Measurements from ENCODE around the gene TOR4A.

The TOR4A gene

DNA sequence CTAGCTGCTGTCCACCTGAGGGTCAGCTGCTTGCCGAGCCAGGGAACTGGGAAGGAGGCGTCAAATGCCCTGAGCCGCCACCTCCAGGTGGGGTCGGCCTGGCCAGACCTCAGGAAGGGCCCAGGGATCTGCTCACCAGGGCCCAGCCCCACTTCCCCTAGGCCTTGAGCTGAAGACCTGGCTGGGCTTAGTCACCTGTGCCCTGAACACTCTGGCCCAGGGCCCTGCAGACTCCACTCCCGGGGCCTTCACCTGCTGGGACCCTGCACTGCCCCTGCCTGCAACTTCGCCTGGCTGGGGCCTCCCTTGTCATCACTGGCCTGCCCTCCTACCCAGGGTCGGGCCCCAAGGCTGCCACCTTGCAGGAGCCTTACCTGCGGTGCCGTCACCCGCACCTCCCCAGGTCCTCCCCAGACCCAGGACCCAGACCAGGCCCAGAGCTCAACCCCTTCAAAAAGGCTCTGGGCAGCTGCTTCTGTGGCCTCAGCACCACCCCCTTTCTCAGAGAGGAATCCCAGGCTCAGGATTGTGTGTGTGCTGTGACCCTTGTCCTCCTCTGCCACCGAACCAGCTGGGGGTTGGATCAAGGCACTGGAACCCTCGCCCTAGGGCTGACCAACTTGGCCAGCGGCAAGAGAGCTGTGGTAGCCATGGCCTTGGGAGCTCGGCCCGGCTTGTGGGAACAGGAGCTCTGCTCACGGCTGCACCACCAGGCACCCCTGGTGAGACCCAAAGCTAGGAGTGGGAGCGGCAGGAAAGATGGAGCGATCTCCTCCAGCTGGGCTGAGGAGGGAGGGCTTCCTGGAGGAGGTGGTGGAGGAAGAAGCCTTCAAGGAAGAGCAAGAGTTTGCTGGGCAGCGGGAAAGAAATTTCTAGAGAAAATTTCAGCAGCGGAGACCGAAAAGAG is 23.6 kb upstream of the TOR4A start:
- DNase-seq, result no peak

DNA sequence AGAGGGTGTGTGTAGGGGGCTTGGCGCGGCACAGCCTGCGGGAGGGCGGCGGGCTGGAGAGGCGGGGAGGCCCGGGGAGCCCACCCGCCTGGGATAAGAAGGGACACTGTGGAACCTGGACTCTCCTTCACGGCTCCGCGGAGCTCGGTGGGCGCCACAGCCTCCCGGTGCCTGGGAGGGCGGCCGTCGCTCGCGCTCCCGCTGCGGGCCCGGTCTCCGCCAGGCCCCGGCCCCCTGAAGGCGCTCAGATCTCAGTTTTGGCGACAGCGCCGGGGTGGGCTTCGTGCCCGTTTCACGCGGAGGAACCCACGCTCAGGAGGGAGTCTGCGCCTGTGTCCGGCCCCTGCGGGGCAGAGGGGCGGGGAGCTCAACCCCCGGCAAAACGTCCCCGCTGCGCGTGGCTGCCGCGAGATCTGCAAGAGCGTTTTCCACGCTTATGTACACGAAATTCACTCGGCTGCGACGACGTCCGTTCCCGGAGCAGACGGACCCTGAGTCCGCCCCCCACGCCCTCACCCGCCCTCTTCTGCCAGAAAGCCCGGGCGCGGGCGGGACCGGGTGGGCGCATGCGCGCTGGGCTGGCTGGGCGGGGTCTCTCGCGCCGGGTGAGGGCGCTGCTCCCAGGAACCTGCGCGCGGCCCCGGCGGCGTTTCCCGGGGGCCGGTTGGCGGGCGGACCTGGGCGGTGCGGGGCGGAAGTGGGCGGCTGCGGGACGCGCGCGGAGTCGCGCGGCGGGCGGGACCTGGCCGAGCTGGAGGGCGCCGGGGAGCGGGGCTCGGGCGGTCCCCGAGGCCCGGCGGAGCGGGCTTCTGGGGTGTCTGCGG is 22.7 kb upstream of the TOR4A start, which contains the start of gene NELFB:
Gene NELFB, plus strand, starts transcription at position 704 of the 824 bp plus-strand sequence.
- DNase-seq, result peak; percentile 85

DNA sequence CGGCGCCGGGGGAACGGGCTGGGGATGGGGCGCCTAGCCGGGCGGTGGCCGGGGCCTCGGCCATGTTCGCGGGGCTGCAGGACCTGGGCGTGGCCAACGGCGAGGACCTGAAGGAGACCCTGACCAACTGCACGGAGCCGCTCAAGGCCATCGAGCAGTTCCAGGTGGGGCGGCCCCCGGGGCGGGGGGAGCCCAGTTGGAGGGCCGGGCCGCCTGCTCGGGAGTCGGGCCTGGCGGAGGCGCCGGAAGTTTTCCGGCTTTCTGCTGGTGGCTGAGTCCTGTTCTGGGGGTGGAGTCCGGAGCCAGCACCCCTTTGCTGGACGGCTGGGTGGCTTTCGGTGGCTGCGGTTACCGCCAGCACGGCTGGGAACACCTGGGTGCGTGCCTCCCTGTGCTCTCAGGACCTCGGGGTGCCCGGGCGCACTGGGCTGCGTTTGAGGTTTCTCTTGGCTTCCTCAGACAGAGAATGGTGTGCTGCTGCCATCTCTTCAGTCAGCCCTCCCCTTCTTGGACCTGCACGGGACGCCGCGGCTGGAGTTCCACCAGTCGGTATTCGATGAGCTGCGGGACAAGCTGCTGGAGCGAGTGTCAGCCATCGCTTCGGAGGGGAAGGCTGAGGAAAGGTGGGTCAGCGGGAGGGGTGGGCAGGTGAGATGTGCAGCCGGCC is 21.9 kb upstream of the TOR4A start:
- no peak for DNase-seq

DNA sequence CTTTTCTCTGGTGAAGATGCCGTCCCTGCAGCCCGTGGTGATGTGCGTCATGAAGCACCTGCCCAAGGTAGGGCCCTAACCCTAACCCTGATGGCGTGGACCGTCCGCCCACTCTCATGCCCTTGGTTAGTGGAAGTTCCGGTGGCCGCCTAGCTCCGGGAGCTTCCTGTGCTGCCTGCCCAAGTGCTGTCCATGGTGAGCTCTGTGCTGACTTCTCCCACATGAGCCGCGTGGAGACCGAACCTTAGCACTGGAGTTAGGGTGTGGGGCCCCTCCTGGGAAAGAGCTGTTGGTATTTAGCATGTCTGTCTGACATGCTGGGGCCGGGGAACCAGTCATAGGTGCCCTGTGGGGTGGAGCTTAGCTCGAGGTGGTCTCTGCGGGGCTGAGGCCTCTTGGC is 21.2 kb upstream of the TOR4A start:
- DNase-seq, result no peak

DNA sequence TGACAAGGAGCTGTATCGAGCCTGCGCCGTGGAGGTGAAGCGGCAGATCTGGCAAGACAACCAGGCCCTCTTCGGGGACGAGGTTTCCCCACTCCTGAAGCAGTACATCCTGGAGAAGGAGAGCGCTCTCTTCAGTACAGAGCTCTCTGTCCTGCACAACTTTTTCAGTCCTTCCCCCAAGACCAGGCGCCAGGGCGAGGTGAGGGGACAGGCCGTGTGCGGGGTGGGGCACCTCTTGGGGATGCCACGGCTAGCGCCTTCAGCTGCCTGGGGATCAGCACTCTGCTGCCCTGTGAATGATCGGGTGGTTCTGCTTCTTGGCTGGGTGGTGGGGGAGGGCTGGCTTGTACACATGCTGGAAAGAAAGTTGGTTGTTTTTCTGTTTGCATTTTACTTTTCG is 20.7 kb upstream of the TOR4A start:
- DNase-seq, result no peak

DNA sequence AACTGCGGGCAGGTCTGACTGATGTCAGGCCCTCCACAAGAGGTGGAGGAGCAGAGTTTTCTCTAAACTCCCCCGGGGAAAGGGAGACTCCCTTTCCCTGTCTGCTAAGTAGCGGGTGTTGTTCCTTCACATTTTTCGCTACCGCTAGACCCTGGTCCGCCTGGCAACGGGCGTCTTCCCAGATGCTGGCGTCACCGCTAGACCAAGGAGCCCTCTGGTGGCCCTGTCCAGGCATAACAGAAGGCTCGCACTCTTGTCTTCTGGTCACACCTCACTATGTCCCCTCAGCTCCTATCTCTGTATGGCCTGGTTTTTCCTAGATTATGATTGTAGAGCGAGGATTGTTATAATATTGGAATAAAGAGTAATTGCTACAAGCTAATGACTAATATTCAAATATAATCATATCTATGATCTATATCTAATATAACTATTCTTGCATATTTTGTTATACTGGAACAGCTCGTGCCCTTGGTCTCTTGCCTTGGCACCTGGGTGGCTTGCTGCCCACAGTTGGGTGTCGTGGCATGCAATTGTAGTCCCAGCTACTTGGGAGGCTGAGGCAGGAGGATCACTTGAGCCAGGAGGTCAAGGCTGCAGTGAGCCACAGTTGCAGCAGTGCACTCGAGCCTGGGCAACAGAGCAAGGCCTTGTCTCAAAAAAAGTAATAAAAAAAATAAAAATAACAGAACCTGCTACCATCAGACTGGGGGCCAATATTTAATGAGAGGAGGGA is 15.2 kb upstream of the TOR4A start:
- peak; percentile 37 for DNase-seq

DNA sequence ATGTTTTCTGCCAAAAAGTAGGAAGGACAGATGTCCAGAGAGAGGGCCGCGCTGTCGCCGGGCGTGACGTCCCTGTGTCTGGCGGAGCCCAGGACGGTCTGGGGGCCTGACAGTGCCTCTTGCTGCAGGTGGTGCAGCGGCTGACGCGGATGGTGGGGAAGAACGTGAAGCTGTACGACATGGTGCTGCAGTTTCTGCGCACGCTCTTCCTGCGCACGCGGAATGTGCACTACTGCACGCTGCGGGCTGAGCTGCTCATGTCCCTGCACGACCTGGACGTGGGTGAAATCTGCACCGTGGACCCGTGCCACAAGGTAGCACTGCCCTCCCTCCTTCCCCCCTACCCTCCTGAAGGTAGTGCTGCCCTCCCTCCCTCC is 14.6 kb upstream of the TOR4A start:
- DNase-seq, result no peak

DNA sequence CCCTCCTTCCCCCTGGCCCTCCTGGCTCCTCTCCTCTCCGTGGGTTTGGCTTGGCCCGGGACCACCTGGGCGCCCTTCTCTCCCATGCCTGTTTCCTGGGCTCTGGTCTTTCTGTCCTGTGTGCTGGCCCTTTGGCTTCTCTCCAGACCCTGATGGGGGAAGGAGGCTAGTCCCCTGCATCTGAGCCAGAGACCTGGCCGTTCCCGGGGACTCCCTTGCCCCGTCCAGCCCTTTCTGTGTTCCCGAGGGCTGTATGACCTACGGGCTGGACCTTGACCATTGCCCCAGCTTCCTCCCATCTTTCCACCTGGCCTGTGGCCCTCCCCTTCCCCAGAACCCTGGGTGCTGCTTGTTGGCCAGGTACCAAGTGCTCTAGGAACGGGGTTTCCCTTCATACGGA is 14.0 kb upstream of the TOR4A start:
- DNase-seq, result no peak

DNA sequence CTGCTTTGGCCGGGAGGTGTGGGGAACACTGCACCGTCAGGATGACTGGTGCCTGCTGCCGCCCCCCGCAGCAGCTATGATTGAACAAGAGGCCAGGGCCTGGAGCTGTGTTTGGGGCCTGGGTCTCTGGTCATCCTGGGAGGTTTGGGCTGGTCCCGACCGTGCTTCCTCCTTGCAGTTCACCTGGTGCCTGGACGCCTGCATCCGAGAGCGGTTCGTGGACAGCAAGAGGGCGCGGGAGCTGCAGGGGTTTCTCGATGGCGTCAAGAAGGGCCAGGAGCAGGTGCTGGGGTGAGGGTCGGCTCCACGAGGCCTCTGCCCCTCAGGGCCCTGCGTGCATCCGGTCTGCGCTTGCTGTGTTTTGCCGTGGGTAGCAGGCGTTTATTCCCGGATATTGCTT is 13.5 kb upstream of the TOR4A start:
- DNase-seq, result no peak

DNA sequence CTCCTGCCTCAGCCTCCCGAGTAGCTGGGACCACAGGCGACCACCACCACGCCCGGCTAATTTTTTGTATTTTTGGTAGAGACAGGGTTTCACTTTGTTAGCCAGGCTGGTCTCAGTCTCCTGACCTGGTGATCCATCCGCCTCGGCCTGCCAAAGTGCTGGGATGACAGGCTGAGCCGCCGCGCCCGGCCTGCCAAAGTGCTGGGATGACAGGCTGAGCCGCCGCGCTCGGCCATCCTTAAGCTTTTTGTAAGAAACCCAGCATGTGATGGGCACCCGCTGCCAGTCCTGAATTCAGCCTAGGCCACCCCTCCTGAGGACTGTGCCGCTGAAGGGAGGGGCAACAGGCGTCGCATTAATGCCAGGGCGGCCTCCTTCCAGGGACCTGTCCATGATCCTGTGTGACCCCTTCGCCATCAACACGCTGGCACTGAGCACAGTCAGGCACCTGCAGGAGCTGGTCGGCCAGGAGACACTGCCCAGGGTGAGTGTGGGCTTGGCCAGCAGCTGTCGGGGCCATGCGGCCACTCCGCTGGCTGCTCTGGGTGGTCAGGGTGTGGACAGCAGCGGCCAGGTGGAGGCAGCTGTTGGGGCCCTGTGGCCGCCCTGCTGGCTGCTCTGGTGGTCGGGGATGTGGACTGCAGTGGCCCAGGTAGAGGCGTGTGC is 11.9 kb upstream of the TOR4A start:
- no peak for DNase-seq

DNA sequence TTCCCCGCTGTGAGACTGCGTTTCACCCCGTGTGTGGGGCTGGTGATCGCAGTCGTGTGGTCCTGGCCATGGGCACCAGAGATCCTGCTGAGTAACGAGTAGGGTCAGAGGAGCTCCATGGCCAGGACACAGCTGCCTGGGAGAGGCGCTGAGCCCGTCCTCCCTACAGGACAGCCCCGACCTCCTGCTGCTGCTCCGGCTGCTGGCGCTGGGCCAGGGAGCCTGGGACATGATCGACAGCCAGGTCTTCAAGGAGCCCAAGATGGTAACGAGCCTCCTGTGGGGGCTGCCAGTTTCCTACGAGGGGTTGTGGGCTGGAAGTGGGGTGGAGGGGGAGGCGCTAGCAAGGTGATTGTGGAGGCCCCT is 11.4 kb upstream of the TOR4A start:
- DNase-seq, result no peak

DNA sequence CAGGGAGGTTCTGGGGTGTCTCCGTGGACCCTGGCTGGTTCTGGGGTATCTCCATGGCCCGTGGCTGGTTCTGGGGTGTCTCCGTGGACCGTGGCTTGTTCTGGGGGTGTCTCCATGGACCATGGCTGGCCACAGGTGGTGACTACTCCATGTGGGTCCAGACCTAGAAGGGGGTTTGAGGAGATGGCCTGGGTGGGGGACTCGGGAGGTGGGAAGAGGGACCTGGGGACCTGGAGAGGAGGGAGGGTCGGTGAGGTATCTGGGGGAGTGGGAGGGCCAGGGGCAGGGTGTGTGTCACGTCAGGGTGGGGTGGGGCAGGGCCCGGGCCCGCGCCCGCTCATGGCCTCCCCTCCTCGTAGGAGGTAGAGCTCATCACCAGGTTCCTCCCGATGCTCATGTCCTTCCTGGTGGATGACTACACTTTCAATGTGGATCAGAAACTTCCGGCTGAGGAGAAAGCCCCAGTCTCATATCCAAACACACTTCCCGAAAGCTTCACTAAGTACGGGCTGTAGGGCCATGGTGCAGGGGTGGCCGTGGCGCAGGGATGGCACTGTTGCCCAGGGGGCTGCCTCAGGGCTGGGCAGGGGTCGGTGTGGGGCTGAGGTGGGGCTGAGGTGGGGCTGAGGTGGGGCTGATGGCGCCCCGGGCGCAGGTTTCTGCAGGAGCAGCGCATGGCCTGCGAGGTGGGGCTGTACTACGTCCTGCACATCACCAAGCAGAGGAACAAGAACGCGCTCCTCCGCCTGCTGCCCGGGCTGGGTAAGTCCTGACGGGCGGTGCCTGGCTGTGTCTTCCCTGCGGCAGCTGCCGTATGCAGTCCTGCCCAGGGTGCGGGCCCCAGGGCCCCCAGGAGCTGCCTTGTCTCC is 10.7 kb upstream of the TOR4A start:
- no peak for DNase-seq

DNA sequence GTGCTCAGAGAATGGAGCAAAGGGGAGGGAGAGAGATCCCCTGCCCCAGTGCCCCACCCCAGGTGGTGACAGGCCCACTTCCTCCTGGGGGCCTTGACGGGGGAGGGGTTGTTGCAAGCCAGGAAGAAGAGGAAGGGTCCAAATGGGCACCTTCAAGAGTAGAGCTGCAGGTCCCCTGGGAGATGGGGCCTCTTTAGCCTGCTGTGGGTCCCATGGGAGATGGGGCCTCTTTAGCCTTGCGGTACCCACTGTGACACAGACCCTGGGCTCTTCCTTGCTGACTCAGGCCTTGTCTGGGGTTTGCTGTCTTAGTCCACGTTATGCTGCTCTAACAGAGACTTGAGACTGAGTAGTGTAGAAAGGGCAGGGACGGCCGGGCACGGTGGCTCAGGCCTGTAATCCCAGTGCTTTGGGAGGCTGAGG is 9.6 kb upstream of the TOR4A start:
- DNase-seq, result no peak

DNA sequence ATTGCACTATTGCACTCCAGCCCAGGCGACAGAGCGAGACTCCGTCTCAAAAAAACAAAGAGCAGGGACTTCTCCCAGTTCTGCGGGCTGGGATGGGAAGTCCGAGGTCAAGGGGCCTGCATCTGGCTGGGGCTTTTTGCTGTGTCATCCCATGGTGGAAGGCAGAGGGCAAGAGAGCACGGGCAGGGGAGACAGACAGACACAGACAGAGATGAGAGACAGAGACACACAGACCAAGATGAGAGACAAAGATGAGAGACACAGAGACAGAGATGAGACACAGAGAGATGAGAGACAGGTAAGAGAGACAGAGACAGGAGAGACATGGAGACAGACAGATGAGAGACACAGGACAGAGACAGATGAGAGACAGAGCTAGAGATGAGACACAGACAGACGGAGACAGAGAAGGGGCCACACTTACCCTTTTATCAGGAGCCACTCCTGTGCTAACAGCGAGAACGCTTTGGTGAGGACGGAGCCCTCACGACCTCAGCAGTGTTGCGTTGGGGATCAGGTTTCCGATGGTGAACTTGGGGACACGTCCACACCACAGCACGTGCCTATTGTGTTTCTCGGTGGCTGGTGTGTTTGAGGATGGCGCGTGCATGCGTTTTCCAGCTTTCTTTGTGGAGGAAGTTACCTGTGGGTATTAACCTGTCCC is 8.9 kb upstream of the TOR4A start:
- no peak for DNase-seq

DNA sequence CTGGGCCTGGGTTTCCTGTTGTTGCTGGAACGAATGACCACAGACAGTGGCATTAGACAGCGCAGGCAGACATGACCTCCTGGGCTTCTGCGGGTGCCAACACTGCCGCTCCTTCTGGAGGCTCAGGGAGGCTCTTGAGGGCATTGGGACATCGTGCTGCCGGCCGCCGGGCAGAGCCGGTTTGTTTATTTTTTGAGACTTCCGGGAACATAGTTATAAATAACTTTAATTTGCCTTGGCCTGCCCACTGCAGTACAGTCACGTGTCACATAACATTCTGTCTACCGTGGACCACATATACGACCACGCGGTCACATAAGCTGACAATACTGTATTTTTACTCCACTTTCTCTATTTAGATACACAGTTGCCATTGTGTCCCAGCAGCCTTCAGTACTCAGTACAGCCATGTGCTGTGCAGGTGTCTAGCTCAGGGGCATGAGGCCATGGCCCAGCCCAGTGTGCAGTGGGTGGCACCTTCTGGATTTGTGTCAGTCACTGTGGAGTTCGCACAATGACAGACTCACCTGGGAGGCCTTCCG is 8.2 kb upstream of the TOR4A start:
- DNase-seq, result no peak

DNA sequence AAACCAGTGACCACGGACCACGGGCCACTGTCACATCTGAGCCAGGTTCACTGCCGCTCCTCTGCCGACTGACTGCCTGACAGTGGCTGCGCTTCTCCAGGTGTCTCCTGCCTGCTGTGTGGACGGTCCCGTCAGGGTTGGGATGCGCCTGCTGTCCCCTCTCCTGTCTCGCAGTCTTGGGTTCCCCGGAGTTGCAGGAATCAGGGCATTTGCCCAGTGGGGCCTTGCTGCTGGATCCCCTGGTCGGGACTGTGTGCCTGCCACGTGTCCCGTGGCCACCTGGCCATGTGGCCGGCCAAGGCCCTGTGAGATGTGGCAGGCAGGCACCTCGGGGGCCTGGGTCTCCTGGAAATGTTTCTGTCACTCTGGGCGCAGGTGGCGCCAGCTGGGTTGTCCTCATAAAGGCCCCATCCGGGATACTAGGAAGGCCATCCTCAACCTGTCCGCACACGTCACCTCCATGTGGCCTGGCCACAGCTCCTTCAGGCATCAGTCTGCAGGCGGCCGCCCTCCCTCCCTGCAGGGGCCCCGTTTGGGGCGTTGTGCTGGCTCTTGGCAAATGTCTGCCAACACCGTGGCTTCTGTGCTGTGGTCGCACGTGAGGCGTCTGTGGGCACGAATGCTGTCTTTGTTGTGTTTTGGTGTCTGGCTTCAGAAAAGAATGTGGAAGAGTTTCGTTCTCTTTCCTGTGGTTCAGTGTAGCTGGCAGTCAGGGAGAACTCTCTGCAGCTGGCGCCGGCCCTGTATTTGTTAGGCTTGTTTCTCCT is 6.4 kb upstream of the TOR4A start:
- no peak for DNase-seq

DNA sequence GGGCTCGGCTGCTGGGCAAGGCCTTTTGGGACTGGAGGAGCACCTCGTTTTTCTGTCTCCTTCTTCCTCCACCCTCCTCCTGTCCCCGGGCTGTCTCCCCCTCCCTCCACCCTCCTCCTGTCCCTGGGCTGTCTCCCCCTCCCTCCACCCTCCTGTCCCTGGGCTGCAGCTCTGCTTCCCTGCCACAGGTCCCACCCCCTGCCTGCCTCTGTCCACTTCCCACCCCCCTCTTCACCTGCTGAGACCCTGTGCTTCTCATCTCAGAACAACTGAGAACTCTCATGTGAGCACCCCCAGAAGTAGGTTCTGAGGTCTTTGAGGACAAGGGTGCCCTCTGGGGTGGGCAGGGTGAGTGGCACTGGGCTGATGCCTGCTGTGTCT is 5.8 kb upstream of the TOR4A start:
- DNase-seq, result no peak

DNA sequence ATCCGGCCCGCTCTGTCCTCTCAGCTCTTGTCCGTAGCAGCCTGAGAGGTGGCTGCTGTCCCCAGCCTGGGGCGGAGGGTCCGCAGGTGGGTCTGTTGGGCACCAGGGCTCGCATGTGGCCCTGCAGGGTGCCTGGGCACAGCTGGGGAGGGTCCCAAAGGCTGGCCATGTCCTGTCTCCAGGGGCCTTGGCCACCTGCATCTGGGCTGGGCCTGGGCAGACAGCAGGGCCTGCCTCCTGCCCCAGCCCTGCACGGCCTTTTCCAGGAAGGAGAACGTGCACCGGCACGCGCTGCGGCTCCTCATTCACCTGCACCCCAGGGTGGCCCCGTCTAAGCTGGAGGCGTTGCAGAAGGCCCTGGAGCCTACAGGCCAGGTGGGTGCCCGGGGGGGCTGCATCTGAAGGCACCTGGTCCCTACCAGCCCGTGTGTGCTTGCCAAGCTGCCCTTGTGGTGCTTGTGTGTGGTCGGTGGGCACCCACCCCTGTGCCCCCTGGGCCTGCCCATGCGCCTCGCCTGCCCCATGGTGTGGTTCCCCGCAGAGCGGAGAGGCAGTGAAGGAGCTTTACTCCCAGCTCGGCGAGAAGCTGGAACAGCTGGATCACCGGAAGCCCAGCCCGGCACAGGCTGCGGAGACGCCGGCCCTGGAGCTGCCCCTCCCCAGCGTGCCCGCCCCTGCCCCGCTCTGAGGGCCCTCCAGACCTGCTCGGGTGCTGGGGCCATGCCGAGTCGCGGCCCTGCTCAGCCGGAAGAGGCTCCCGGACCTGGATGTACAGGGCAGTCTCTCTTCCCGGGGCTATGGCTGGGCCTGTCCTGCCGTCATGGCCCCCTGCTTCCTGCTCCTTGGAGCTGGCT is 5.1 kb upstream of the TOR4A start:
- DNase-seq, result no peak

DNA sequence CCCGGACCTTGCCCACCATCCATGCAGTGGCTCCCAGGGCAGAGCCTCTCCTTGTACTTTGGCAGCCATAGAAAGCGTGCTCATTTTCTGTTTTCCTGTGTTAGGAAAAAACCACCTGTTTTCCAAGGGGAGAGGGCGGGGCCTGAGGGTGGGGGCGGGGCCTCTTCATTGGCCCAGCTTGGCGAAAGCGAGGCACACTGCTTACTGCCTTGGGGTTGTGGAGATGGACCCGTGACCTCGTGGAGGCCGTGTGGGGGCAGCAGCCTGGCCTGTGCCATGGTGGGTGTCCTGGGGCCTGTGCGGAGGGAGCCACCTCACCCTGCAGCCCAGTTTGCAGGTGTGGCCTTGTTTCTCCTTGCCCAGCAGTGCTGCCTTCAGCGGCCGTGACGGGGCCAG is 4.4 kb upstream of the TOR4A start:
- no peak for DNase-seq

Data from NCI-H2171 treated with DMSO at 0.1 percent for 48 hours (cell line).